LoVo (cell line): ENCODE data around the gene SPDL1.
A peak's percentile ranks its signal among the peaks of the same experiment; 100 is the strongest.

Experiments used
- DNase-seq: peaks from one replicate; pipeline ENCODE4 v3.0.0-alpha.2; 2016; ENCODE audit warnings: low spot score

The SPDL1 gene, protein sequence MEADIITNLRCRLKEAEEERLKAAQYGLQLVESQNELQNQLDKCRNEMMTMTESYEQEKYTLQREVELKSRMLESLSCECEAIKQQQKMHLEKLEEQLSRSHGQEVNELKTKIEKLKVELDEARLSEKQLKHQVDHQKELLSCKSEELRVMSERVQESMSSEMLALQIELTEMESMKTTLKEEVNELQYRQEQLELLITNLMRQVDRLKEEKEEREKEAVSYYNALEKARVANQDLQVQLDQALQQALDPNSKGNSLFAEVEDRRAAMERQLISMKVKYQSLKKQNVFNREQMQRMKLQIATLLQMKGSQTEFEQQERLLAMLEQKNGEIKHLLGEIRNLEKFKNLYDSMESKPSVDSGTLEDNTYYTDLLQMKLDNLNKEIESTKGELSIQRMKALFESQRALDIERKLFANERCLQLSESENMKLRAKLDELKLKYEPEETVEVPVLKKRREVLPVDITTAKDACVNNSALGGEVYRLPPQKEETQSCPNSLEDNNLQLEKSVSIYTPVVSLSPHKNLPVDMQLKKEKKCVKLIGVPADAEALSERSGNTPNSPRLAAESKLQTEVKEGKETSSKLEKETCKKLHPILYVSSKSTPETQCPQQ

DNA sequence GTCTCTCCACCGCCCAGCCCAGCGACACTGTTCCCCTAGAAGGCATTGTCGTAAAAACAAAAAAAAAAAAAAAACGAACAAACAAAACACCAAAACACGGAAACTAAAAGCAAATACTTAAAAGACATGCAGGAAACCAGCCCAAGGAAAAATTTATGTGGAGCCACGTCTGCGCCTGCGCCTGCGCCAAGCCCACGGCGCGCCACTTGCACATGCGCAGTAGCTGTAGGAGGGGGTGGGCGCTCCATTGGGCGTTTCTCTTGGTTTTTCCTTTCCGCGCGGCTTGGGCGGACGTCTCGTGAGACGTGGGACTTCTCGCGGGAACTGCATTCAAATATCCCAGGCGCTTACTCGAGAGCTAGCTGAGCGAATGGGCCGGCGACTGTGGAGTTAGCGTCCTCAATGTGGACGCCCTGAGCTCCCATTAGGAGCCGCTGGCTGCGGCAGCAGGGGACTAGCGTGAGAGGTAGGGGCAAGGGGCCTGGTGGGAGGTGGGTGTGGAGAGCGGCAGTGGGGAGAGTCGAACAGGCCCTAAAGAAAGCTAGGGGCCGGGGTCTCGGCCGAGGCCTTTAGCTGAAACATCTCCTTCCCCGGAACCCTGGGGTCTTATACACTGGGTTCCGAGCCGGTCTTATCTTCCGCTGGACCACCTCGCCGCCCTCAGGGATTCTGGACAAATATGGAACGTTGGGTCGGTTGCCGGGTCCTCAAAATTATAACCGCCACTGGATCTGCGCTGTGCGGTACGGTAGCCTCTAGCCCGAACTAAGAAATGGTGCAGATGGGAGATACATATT, at the start of gene SPDL1:
Gene SPDL1 (plus strand): TSS at position 350 of the 797 bp plus-strand sequence. CDS start 4,644 bp downstream, outside the sequence.
- peak; percentile 97 for DNase-seq

DNA sequence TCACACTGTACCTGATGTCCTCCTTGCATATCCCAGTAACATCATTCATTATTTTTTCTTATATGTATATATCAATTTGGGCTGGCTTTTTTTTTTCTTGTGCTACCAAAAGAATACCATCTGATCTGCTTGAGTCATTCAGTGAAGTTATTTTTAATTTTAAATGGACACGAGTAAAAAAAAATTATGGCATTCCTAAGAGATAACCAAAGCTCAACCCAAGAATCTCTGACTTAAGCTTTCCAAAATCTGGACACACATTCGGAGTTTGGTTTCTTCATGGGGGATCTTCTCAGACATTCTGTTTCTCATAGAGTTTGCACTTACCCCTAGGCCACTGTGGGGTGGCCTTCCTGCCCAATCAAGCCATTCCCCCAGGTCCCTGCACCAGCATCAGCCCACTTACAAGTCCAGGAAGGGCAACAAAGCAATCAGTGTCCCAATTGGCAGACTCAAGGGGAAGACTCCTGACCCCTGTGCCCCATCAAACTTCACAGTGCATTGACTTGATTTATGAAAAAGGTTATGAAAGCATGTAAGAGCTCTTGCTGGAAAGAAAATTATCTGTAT, 49.2 kb upstream of the SPDL1 start:
- no peak for DNase-seq

DNA sequence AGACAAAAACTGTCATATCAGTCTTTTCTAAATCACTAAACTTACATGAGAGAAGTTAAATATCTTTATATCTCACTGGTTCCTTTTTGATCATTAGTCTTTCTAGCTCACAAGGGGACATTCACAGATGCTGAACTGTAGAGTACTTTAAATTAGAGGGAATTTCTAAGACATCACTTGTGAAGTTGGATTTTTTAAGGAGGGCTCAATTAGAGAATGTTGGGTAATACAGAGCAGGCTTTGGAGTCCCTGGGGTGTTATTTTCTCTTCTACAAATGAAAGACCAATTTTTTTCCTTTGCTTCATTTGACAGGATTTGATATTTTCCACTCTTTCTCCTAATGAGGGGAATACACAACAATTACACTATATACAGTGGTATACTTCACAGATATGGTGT, 48.6 kb upstream of the SPDL1 start:
- no peak for DNase-seq

DNA sequence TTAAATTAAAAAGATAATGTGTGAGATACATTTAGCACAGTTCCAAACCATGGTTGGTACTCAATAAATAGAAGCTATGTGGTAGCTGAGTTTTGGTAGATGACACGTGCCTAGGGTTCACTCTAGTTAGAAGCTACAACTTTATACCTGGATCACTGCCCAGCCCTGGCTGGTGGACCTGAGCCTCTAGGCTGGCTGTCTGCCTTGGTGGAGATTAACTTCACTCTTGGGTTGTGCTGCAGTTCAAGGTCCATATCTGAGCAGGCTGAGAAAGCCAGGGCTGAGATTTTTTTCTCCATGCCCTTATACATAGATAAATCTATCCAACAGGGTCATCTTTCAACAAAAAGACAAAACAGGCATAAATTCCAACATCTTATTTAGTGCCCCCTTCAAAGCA, 44.6 kb upstream of the SPDL1 start:
- no peak for DNase-seq

DNA sequence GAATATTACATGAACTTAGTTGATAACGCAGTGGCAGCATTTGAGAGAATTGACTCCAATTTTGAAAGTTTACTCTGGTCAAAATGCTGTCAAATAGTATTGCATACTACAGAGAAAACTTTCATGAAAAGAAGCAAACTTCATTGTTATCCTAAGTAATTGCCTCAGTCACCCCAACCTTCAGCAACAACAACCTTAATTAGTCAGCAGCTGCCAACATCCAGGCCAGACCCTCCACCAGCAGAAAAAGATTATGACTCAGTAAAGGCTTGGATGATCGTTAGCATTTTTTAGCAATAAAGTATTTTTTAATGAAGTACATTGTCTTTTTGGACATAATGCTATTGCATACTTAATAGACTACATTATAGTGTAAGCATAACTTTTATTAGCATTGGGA, 40.8 kb upstream of the SPDL1 start:
- DNase-seq: no peak

DNA sequence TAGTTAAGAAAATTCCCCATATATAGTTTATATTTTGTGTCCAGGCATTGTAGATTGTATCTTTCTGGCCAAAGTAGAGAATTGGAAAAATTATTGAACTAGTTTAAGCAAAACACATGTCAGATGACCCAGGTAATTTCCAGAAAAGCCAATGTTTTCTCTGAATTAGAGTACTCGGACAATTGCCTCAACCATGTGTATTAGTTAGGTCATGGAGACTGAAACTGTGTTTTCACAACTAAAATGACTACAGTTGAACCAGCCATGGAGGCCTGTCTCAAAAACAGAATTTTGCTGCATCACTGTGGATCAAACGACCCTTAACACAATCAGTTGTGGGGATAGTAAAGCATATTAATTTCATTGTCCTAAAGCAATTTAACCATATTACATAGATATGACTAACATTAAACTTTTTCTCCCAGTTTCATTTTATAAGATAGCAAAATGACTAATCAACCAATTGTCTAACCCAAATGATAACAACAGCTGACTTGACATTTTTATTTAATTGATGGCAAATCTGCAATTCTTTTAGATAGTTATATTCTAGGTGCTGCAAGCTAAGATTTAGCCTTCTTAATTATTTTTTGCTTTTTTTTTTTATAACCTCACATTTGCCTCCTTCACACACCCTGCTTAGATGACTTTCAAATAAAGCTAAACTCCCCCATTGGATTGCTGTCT, 39.2 kb upstream of the SPDL1 start:
- DNase-seq: no peak

DNA sequence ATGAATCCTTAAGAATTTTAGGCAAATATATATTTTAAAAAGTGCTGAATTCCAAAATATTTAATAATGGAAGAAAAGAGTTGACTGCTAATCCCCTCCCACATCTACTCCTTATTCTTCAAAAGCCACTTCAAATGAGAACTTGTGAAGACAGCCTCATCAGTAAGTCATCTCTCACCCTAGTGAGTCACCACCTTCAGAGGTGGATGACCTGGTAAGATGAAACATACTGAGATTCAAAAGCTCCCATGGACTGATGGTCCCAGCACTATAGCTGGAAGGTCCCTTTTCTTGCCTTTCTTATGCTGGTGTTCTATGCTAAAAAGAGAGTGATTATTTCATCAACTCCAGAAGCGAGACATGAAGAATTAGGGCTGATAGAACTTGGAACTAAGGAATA, 37.8 kb upstream of the SPDL1 start:
- no peak for DNase-seq

DNA sequence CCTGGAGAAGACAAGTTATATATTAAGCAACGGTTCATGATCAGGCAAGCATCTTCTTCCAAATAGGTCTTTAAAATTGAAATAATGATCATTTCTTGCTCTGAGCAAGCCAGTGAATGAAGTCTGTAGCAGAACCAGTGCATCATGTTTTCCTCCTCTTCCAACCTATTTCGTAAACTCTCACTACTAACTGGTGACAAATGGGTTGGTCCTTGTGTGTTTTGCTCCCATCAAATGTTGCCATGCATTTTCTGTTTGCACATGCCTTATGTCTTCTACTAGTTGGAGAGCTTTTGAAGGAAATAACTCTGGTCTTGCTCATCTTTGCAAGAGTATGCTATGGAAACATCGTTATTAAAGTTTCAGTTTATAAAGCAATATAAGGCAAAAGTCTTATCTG, 37.2 kb upstream of the SPDL1 start:
- no peak for DNase-seq

DNA sequence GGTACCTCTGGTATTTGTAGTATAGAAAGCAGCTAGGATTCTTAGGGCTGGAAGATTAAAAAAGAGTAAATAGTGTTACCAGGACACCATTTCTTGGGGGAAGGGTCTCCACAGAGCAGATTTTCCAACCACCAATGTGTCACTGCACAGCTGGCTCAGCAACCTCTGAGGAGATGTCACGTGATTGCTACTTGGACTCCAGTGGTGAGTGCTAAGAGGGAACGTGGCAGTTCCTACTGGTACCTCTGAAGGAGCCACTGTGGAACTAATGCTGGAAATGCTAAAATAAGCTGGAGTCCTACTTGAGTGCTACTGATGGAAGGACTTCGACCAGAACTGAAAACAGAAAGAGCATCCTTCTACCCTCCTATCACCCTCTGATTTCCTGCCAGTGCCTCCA, 36.1 kb upstream of the SPDL1 start:
- no peak for DNase-seq

DNA sequence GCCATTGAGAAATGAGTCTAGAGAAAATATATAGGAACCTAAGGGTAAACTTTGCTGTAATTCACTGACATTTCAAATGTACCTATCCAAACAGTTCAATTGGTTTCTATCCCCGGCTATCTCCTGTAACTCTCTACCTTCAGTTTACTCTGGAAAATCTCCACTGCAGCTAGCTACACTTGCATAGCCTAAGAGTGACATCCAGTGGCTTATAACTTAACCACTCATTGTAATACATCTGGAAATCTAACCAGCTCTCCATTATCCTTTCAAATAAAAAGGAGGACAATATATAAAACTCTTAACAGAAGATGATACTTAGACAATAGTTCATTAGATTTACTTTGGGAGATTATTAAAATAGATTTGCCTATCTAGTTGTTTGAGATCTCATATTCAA, 35.3 kb upstream of the SPDL1 start:
- DNase-seq: no peak

DNA sequence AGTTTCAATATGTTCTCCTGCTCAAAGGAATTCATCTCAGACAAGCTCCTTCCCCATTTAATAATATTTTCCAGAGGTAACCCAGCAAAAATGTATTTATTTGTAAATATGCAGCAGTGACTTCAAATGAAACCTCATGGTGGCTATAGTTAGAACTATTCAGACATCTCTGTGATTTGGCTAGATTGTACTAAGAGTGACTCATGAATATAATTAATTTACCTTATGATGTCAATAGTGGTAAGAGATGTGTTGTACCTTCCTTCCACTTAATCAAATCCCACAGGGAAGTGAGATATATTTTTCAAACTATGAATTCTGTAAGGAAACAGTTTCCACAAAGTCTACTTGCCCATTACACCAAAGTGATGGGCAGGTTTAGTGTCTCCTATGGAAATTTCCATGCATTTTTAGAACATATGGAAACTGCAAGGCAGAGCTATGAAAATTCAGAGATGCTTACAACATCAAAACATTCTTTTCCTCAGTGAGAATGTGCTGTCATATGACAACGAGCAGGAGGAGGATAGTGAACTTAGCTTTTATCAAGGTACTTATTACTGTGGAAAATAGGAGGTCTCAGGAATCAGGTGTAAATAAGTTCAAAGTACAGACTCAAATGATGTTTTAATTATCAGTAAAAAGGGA, 34.0 kb upstream of the SPDL1 start:
- no peak for DNase-seq

DNA sequence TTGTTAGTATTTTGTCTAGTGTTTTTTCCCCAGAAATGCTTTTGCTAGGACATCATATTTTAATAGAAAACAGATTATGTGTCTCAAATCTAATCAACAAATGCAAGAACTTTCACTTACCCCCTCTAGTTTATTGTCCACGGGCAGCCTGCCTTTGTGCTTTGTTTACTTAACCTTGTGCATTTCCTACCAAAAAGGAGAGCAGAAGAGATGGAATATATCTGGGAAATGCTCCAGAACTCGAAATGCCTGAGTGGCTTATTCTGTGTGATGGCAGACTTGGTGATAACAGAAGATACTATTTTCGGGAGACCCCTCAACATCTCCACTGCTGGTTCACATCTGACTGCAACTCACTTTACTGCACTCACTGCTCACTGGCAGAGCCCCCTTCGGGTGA, 33.3 kb upstream of the SPDL1 start:
- DNase-seq: no peak

DNA sequence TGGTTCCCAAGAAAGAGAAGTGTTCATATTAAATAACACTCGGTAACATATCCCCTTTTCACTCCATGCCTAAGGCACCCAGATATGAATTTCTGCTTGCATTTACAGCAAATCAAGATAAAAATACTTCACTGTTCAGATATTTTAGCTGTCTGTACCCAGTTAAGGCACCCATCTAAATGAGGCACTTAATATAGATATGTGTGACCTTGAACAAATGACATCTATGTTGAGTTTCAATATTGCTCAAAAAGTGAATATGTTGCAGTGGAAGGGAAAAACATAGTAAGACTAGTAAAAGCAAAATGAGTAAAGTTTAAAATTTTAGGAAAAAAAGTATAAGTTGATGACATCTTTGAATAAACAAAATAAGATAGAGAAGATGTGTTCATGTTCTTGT, 32.4 kb upstream of the SPDL1 start:
- DNase-seq: no peak

DNA sequence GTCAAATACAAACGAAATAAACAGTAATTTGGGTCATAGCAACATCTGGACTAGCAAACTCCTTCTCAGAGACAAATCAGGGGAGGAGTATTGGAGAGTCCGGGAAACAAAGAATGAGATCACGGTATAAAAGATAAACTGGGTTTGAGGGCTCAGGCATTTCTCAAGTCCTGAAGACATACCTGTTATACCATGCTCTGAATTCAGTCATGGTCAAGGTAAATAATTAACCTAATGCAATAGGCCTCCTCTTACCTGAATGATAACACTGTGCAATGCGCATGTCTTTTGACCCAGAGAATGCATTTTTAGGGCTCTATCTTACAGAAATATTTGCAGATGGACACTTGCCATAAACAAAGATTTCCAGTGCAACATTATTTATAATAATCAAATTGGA, 31.9 kb upstream of the SPDL1 start:
- DNase-seq: no peak

DNA sequence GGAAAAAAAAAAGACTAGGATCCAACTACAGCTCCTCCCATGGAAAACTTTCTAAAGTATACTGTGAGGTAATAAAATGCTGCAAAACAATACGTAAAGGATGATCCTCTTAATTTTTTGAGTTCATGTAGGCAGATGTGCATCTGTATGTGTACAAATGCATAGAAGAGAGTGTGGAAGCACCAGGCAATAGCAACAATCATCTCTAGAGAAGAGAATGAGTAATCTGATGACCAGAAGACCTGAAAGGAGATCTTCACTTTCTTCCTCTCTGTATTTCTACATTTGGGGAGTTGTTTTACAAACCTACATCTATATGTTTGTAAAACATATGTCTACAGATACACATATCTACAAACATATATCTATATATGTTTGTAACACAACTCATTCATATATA, 29.3 kb upstream of the SPDL1 start:
- no peak for DNase-seq

DNA sequence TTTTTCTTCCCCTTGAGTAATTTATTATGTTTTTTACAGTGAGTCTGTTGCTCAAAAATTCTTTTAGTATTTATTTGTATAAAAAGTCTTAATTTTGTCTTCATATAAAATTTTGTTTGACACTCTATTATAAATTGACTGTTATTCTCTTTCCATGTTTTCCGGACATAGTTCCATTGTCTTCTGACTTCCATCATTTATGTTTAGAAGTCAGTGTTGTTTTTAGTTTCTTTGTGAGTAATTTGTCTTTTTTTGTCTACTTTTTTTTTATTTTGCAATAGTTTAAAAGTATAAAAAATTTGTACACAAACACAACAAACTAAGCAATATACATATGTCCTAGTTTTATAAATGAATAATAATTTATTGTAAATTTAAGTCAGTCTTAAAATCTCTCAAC, 25.7 kb upstream of the SPDL1 start:
- no peak for DNase-seq

DNA sequence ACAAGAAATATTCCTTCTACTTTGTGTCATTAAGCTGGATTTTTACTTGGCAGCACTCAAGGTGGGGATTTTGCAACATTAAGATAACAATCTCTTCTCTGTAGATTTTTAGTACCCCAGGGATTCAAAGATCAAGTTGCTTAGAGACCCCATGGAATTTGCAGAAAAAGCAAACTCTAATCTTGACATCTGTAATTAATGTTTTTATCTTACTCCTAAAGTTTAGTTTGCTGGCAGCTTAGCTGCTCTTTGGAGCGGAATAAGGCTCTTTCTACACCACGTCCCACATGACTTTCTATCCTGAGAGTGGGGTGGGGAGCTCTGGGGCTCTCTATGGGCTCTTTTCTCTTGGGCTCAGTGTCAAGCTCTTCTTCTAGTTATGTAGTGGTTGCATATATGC, 21.7 kb upstream of the SPDL1 start:
- DNase-seq: no peak

DNA sequence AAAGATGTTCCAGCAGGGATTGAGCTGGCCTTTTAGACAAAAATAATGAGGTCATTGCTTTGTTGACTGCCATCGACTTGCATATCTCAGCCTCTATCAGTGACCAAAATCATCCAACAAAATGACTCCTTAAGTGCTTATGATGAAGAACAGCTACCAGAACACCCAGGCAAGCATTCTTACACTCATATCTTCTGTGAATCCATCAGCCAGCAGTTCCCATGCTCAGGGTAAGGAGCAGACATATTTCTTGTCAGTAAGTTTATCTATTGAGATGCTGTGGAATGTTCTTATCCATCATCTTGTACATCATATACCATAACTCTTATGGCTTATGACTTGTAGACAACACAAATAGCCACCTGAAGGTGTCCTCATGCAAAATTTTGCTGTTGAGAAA, 20.2 kb upstream of the SPDL1 start:
- no peak for DNase-seq

DNA sequence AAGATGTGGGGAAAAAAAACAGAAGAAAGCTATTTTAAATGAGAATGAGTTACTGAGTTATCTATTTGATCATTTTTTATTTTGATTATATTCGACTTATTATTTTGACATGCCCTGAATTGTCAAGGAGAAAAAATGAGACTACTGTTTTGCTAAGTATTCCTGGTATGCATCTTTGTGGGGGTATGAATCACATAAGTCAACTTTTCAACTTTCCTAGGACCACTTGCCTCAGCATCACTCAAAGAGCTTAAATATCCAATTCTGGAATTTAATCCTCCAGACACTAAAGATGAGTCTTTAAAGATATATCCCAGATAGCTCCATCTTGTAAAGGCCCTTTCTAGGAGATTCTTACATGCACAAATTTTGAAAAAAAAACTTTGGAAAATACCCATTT, 17.4 kb upstream of the SPDL1 start:
- DNase-seq: no peak

DNA sequence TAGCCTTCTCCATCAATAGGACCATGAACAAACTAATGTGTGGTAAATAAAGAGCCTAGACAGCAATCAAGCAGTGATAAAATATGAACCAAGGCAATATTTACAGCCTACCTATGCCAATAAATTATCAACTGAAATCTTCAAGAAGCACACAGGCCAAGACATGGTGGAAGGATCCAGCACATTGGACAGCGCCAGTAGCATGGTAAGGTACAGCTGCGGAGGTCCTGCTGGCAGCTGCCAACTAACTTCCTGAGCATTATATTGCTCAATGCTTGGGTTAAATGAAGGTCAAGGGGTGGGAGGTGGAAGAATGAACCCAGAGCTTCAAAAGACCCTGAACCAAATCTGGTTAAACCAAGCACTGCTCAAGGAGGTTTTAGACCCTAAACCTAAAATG, 16.5 kb upstream of the SPDL1 start:
- DNase-seq: no peak

DNA sequence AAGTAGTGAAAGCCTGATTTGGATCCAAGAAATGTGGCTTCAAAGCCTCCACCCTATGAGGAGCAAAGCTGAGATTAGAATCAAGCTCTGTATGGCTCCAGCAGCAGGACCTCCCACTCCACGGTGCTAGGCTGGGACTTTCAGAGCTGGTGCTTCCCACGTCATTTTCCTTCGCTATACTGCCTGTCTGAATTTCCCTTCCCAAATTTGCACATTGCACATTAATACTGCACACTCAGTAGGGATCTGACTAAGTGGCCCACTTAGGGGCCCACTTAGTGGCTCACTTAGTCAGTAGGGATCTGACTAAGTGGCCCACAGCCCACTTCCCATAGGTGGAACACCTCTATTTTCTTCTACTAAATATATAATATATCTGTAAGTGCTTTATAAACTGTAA, 14.1 kb upstream of the SPDL1 start:
- DNase-seq: no peak

DNA sequence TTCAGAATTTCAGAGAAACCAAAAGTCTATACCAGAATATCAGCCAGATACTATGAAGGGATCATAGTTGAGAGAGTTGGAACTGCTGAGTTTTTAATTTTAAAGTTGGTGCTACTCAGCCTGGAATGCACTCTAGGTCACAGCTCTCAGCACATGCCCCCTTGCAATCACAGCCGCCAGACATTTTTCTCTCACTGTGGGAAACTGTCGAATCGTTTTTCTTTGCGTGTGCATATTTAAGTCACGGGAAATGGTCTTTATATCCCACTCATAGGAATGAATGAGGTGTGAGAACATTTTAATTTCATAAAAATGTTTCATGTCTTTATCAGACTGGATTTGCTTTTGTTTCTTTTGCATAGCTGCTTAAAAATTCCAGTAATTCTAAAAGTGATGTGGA, 12.2 kb upstream of the SPDL1 start:
- no peak for DNase-seq
